Lung microvascular endothelial cell (primary cell): ENCODE data around the gene FAM114A2. TPM values are rescaled to one million over a fixed set of nuclear protein-coding genes. Genes with fewer than 3 reads are reported as not detected.
"Not testable (repeated sequence)": the region's sequence is repeated elsewhere in the genome, so short reads cannot be mapped to it uniquely, and the experiment has no call there.

Source experiments
- DNase-seq, 2 donors: peaks; one replicate each; pipeline versions ENCODE4 v3.0.0 to v3.0.0-alpha.2; 2010; ENCODE audit warnings: low read depth in 2 of 2
- total RNA-seq: library from RNA; depleted of rRNA; stranded (reverse); fragments of >200 nt; gene quantifications from 2 replicates; pipeline ENCODE4 v1.2.1, GENCODE V29; 2014

Gene FAM114A2
- 21.4 and 27.4 TPM in 2 replicates for total RNA-seq

DNA sequence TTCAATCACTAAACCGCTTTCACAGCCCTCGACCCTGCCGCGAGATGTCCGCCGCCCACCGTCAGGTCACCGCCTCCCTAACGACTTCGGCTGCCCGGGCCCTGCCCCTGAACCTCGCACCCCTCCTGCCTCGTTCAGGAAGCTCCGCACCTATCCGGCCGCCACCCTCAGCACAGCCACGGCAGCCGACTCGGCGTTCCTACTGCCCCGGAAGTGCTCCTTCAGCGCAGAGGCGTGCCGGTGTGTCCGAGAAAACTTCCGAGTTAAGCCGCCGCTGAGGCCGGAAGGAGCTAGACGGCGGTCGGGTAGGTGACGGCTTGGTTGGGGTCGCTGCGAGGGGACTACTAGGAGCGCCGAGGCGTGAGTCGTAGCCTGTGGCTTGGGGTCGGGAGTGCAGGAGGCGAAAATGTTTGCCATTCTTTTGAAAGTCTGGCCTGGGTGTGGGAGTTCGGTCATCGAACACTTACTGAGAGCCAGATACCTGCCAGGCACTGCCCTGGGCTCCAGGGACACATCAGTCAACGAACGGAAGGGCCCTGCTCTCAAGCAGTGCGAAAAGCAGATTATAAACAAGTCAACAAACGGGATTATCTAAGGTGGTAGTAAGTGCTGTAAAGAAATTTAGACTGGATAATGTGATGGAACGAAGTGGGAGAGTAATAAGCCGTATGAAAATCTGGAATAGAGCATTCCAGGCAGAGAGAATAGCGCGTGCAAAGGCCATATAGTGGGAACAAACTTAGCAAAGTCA lies at the start of gene FAM114A2, which contains the start of gene MFAP3:
TSS of gene FAM114A2 (minus strand) at position 204 of the 751 bp plus-strand sequence. CDS start 3,957 bp downstream, outside the sequence.
TSS of gene MFAP3 (plus strand) at position 261 of the 751 bp plus-strand sequence. CDS start 10,756 bp downstream, outside the sequence.
- DNase-seq: peak; percentile 90 to 93

DNA sequence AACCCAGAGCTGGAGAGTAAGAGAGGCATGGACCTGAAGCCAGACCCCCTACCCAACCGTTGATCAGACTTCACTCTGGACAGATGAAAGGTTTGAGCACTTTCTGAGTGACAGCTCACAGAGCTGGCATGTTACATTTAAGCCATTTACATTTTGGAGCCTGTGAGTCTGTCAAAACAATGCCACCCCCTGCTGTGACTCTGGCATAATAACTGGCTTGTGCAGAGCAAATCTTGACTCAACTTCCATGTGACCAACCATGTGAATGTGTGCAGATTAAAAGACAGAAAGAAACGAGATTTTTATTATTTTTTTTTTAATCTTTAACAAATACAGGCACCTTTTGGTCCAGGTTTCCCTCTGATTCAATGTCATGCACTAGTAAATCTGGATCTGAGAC lies 48.5 kb upstream of the FAM114A2 start:
- DNase-seq: peak in 1 of 2 donors; percentile 51

- DNase-seq: no peak
Observed at GRCh38 chr5:154086641-154087040, 47.9 kb upstream of the FAM114A2 start.

GRCh38 chr5:154086146-154086545 lies 47.4 kb upstream of the FAM114A2 start:
- no peak for DNase-seq

DNA sequence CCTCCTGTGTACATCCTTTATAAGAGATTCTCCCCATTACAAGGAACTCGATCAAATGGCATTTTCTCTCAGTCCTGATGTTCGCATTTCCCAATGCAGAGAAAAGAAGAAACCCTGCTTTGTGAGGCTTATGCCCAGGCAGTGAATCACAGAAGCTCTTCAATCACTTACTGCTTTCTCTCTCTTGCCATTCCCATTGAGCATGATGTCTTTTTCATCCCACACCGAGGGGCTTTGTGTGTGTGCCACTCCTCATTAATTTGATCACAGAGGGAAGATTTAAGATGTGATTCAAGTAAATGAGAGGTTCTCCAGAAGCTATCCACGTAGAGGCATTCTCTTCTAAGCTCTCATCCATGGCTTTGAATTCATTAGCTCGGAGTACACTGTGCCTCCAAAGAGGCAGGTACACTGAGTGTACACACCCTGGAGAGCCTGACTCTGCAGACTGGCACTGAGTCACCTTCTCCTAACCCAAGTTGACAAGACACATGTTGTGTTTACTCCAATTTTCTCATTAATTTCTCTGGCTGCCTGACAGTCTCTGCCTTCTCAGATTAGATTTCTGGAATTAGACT lies 45.4 kb upstream of the FAM114A2 start:
- no peak for DNase-seq

DNA sequence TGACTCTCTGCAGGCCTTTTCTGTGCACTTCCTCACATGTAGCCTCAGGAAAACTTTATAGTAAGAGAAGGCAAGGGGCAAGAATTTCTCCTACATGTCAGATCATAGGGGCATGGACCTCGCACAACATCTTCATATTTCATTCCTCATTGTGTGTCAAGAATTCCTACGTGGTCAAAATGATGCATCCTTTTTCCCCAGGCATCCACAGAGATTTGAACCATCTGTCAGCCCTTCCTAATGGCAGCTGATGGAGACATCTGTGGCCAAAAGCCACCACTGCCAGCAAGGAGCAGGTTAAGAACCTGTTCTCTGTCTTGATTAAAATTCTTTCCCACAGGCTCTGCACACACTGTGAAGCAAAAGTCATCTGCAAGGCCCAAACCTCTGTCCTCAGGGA lies 42.5 kb upstream of the FAM114A2 start:
- no peak for DNase-seq

GRCh38 chr5:154078272-154078671 lies 39.6 kb upstream of the FAM114A2 start:
- DNase-seq: peak in 1 of 2 donors; percentile 73

GRCh38 chr5:154077696-154078095 lies 39.0 kb upstream of the FAM114A2 start:
- no peak for DNase-seq

DNA sequence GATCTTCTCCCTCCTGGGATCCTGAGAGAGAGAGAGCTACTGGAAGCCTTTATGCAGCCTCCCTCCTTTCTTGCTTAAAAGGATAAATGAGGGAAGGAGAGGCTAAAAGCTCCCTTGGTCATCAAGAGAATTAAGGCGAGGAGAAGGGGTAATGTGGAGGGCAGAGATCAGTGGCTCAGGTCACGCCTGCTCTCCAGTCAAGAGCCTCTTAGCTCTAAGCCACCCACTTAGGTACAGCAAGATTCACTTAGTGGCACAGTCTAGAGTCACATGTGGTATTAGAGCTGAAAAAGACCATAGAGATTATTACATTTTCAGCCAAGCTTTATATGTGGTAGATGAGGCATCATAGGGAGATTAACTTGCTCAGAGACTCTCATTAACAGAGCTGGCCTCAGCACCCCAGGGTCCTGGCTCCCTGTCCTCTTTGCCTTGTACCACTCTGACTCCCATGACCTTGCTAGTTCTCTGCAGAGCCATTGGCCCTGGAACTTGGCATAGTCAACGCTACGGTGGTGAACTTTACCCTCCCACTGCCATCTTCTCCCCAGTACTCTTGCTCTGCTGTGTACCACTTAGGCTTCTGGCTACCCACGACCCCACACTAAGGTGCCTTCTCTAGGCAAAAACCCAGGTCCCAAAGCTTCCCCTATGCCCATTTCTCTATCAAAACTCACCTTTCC lies 37.7 kb upstream of the FAM114A2 start:
- DNase-seq: no peak

- peak; percentile 74 to 87 for DNase-seq
Observed at GRCh38 chr5:154072414-154073171, 33.9 kb upstream of the FAM114A2 start.

- DNase-seq: no peak
Observed at GRCh38 chr5:154071799-154072413, 33.2 kb upstream of the FAM114A2 start.

GRCh38 chr5:154069854-154070253 lies 31.1 kb upstream of the FAM114A2 start:
- not testable (repeated sequence) for DNase-seq

DNA sequence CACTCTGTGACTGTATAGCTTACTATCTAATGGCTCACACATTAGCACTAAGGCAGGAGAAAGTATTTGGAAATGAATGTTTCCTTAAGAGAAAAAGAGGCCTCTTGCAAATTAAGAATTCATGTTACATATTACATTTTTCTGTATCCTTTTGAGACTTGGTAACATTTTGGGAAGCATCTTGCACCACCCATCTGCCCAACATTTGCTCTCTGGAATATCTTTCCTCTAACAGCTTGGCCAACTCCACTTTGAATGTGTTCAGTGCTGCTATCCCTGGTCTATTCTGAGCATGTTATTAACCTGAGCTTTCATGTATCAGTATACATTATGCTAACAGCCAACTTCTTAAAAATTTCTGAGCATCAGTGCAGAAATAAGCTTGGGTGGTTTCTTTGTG lies 27.3 kb upstream of the FAM114A2 start:
- DNase-seq: no peak

GRCh38 chr5:154063372-154063771 lies 24.7 kb upstream of the FAM114A2 start:
- DNase-seq: no peak

DNA sequence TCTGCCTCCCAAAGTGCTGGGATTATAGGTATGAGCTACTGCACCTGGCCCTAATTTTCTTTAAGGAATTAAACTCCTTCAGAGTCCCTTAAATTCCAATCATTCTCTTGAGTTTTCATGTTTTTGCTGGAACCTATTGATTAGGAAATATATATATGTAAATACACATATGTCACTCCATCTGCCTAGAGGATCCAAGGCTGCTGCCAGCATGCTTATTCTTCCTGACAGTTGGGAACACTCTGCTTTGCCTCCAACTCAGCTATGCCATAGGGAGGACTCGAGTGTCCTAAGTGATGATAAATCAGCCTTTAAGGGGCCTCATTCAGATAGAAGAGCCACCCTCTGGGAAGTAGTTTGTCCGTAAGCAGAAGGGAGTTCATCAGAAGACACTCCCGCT lies 21.9 kb upstream of the FAM114A2 start:
- DNase-seq: no peak

- DNase-seq: no peak
Observed at GRCh38 chr5:154059583-154059982, 20.9 kb upstream of the FAM114A2 start.

DNA sequence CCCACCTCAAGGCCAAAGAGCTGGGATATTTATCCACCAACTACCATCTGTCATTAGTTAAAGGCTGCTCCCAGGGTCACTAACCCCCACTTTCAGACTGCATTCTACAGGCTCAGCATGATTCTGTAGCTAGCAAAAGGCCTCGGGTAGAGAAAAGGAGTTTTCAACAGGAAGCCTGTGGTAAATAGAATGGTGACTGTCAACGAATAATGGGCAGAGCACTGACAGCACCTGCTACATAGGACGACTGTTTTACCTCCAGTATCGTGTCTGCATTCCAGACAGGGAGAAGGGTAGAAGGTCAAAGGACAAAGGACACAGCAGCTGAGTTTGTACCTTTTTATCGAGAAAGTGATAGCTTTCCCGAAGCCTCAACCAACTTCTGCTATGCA lies 20.3 kb upstream of the FAM114A2 start:
- DNase-seq: no peak

GRCh38 chr5:154058055-154059038 lies 19.6 kb upstream of the FAM114A2 start:
- DNase-seq: no peak

- DNase-seq: peak; percentile 13 to 23
Observed at GRCh38 chr5:154055201-154055600, 16.5 kb upstream of the FAM114A2 start.

- no peak for DNase-seq
Observed at GRCh38 chr5:154053468-154053867, 14.8 kb upstream of the FAM114A2 start.
